Stimulated activated naive CD8-positive, alpha-beta T cell treated with anti-CD3 and anti-CD28 coated beads, Interleukin-15, Interleukin-2, amounts not matched to agents 100 ng/mL and 50 ng/mL, for 24 hours (primary cell): ENCODE measurements around the gene AATK.
"Not testable (repeated sequence)": the region's sequence is repeated elsewhere in the genome, so short reads cannot be mapped to it uniquely, and the experiment has no call there.

Source experiments
- H3K27ac Mint-ChIP-seq: one replicate; pipeline ENCODE4 v1.8.0; 2021; ENCODE audit warnings: mild to moderate bottlenecking, mixed read lengths
- H3K27me3 Mint-ChIP-seq: one replicate; pipeline ENCODE4 v1.8.0; 2021; ENCODE audit warnings: mixed read lengths
- H3K36me3 Mint-ChIP-seq: one replicate; pipeline ENCODE4 v1.8.0; 2021; ENCODE audit warnings: low read depth, mixed read lengths
- H3K4me1 Mint-ChIP-seq: one replicate; pipeline ENCODE4 v1.8.0; 2021; ENCODE audit warnings: low read depth, mixed read lengths
- H3K4me3 Mint-ChIP-seq: one replicate; pipeline ENCODE4 v1.8.0; 2021; ENCODE audit warnings: mild to moderate bottlenecking, mixed read lengths
- H3K9me3 Mint-ChIP-seq: one replicate; pipeline ENCODE4 v1.8.0; 2021; ENCODE audit warnings: mixed read lengths

AATK gene

DNA sequence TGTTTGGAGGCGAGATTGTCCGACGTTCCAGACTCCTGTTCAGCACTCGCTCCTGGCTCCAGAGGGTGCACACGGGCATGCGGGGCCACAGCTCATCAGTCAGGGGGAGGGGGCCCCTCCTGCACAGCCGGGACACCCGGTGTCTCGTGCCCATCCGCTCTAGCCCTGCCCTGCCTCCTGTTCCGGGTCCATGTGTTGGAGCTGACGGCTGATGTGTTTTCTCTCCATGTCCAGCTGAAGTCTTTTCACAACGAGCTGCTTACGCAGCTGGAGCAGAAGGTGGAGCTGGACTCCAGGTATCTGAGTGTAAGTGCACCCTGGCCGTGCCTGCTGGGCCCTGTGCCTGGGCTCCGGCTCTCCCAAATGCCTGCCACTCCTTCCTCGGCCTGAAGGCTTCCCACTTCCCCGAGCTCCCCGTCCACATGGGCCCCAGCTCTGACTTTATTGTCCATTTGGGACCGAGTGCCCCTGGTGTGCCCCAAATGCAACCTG, 80.6 kb downstream of the AATK start:
- H3K4me3 Mint-ChIP-seq: no peak overlapping the region
- H3K9me3 Mint-ChIP-seq: no peaks in the 10 kb centered on the region
- no peaks in the 10 kb centered on the region for H3K36me3 Mint-ChIP-seq
- no peaks in the 10 kb centered on the region for H3K27me3 Mint-ChIP-seq
- H3K27ac Mint-ChIP-seq: no peak overlapping the region
- H3K4me1 Mint-ChIP-seq: no peaks in the 10 kb centered on the region

DNA sequence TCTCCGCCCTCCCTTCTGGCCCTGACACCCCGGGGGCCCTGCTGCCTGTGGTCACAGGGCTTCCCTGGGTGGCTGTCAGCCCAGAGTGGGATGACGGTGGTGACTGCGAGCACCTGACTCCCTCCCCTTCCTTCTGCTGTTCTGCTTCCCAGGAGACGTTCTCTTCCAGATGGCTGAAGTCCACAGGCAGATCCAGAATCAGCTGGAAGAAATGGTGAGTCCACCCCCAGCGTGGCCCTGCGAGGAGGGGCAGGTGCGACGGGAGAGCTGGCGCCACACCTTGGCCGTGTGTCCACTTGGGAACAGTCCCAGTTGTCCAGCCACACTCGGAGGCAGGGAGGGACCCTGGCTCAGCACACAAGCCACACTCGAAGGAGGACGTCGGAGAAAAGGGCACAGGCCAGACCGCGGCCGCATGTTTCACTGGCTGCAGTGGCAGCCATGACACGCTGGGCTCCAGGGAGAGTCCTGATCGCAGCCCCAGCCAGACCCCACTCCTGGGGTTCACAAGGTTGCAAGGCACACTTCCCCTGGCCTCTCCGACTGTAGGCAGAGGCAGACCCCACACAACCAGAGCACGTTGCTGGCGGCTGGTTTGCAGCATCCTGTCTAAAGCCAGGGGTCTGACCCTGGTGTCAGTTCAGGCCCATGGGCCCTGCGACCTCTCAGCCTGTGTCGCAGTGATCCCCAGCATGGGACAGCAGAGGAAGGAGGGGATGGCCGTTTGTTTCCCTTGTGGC, 81.2 kb downstream of the AATK start:
- Mint-ChIP-seq H3K9me3 (no peaks in the 10 kb centered on the region), H3K4me1 (no peaks in the 10 kb centered on the region), H3K36me3 (no peaks in the 10 kb centered on the region), H3K27me3 (no peaks in the 10 kb centered on the region), H3K4me3 (no peak overlapping the region), H3K27ac (no peak overlapping the region)

DNA sequence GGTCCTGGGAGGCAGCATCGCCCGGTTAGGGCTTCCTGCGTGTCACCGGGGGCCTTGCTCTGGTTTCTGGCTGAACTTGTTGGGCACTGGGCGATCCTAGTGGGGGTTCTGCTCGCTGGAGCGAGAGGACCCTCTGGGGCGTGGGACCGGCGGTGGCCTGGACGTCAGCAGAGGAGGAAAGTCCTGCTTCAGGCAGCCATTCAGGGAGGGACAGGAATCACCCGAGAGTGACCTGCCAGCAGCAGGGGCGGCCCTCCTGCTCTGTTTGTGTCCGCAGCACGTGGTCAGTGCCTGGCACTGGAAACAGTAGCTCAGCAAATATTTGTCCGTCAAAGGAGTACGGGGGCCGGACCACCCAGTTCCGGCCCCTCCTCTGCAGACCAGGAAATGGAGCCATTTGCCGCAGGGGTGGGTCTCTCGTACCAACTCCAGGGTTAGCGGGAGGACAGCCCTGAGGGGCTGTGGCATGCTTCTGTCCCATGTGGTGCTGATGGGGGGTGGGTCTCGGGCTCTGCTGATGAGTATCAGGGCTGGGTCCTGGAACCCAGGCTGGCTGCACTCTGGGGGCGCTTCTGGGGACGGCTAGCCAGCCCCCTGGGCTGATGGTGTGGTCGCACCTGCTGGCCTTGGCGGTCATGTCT, 82.8 kb downstream of the AATK start:
- H3K4me3 Mint-ChIP-seq: no peak overlapping the region
- H3K4me1 Mint-ChIP-seq: no peaks in the 10 kb centered on the region
- H3K27ac Mint-ChIP-seq: no peak overlapping the region
- no peaks in the 10 kb centered on the region for H3K36me3 Mint-ChIP-seq
- H3K9me3 Mint-ChIP-seq: no peaks in the 10 kb centered on the region
- no peaks in the 10 kb centered on the region for H3K27me3 Mint-ChIP-seq

DNA sequence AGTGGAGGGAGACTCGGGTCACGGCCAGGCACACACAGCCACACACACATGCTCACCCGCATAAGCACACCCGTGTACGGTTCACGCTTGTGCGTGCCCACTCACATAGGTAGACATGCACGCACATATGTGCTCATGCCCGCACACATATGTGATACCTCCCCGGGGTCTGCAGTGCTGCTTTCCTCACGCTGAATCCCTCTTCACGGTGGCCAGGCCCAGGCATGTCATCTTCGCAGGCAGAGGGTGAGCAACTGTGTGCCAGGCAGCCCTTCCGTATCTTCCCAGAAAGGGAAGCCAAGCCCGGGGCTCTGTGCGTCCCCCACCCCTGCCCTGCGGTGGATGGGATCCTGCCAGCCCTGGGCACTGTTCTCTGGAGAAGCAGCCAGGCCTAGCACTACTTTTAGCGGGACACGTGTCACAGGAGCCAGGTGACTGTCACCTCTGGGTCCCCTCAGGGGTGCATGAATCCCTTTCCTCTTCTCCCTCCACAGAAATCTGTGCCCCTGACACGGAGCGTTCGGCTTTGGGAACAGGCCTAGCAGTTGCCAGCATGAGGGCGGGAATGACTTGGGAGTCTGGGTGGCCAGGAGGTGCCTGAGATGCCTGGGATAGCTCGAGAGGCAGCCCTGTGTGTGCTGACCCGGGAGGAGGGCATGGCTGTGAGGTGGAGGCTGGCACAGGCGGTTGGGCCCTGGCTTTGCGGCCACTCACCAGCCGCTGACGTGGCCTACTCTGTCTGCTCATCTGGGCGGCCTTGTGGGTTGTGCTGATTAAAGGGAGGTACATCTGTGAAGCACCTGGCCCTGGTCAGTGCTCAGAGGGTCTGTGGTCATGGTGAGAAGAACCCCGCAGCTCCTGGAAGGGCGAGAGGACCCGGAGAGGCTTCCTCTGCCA, 83.6 kb downstream of the AATK start:
- H3K4me3 Mint-ChIP-seq: no peak overlapping the region
- H3K4me1 Mint-ChIP-seq: no peaks in the 10 kb centered on the region
- no peaks in the 10 kb centered on the region for H3K27me3 Mint-ChIP-seq
- no peaks in the 10 kb centered on the region for H3K9me3 Mint-ChIP-seq
- no peak overlapping the region for H3K27ac Mint-ChIP-seq
- H3K36me3 Mint-ChIP-seq: no peaks in the 10 kb centered on the region

DNA sequence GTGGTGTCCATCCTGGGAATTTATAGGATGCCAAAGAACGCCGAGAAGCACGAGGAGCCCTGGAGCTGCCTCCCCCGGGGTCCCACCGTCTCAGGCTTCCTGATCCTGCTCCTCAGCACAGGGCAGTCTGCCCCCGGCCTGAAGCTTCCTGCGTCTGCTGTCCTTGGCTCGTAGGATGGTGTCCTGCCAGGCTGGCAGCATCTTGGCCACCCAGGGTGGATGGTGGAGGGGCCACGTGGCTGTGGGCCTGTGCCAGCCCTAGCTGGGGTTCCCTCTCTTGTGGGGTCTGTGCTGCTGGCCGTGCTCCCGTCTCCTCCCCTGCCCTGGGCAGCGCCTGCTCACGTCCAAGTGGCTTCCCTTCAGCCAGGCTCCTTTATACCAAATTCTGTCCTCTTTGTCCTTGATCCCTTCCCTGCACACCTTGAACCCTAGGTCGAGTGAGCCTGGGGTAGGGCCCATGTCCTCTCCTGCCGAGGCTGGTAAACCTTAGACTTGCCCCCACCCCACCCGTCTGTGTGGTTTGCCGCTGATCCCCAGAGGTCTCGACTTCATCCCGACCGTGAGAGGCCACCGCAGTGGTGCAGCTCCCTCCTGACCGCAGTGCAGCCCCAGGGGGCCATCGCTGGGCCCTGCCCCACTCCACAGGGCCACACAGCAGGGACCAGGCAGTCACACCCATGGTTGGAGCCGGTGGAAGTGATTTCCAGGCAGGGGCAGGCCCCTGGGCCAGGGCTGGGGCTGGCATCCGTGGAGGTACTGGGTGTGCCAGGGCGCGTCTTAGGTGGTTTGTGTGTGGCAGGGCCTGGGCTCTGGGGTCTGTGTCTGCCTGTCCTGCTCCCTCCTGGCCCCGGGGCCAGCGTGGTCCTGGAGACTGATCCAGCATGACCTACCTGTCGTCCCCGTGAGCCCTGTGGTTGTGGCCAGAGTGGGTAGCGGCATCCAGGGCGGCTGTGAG, 84.5 kb downstream of the AATK start:
- Mint-ChIP-seq H3K27ac (no peak overlapping the region), H3K4me1 (no peaks in the 10 kb centered on the region), H3K9me3 (no peaks in the 10 kb centered on the region), H3K36me3 (no peaks in the 10 kb centered on the region), H3K4me3 (no peak overlapping the region), H3K27me3 (no peaks in the 10 kb centered on the region)

DNA sequence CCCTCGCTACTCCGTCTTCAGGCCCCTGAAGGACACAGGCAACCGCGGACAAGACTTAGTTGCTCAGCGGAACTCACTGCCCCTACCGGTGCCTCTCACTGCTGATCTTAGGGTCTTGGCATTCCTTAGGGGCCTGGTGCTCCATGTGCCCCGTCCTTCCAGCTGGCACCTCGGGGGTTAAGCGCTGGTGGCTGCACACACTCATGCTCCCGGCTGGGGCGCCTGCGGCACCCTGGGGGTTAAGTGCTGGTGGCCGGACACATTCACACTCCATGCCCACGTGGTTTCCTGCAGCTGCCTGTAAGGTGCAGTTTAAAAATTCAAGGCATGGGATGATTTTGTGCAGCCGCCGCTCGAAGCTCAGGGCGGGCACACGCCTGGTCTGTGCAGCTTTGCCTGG, 86.0 kb downstream of the AATK start:
- no peaks in the 10 kb centered on the region for H3K4me1 Mint-ChIP-seq
- H3K27me3 Mint-ChIP-seq: no peaks in the 10 kb centered on the region
- H3K27ac Mint-ChIP-seq: no peak overlapping the region
- H3K36me3 Mint-ChIP-seq: no peaks in the 10 kb centered on the region
- no peak overlapping the region for H3K4me3 Mint-ChIP-seq
- no peaks in the 10 kb centered on the region for H3K9me3 Mint-ChIP-seq

DNA sequence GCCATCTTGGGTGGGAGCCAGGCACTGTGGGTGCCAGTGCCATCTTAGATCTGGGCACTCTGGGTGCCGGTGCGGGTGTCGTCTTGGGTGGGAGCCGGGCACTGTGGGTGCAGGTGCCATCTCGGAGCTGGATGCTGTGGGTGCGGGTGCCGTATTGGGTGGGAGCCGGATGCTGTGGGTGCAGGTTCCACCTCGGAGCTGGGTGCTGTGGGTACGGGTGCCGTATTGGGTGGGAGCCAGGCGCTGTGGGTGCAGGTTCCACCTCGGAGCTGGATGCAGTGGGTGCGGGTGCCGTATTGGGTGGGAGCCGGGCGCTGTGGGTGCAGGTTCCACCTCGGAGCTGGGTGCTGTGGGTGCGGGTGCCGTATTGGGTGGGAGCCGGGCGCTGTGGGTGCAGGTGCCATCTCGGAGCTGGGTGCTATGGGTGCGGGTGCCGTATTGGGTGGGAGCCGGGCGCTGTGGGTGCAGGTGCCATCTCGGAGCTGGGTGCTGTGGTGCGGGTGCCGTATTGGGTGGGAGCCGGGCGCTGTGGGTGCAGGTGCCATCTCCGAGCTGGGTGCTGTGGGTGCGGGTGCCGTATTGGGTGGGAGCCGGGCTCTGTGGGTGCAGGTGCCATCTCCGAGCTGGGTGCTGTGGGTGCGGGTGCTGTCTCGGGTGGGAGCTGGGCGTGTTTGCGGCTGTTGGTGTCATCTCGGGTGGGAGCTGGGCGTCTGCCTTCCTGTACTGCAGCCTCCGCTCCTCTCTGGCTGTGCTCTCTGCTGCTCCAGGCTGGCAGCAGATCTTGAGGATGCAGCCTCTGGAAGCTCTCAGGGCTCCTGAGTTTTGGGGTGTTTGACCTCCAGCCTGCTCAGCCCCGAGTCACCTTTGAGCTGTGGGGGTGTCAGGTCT, 87.8 kb downstream of the AATK start:
- H3K36me3 Mint-ChIP-seq, H3K4me1 Mint-ChIP-seq, H3K4me3 Mint-ChIP-seq, H3K27ac Mint-ChIP-seq, H3K9me3 Mint-ChIP-seq, H3K27me3 Mint-ChIP-seq: not testable (repeated sequence)

DNA sequence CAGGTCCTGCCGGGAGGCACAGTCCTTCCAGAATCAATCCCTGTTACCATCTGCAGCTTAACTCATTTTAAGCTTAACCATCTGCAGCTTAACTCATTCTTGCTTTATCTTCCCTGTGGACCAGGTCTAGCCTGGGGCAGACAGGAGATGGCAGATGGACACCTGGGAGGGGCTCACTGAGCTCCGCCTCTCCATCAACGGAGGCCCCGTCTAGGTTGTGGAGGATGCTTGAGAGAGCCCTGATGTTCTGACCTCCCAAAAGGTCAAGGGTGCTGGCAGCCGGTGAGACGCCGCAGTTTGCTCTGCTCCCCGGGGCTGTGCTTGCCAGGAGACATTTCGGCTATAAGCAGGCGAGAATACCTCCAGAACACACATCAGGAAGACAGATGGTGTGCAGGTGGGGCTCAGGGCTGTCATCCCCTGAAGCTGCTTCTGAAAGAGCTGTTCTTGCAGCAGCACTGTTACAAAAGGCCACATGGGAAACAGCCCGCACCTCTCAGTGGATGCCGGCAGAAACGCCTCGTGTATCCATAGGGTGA, 89.8 kb downstream of the AATK start:
- Mint-ChIP-seq H3K27me3 (no peaks in the 10 kb centered on the region), H3K9me3 (no peaks in the 10 kb centered on the region), H3K36me3 (no peaks in the 10 kb centered on the region), H3K4me3 (no peak overlapping the region), H3K4me1 (no peaks in the 10 kb centered on the region), H3K27ac (no peak overlapping the region)

DNA sequence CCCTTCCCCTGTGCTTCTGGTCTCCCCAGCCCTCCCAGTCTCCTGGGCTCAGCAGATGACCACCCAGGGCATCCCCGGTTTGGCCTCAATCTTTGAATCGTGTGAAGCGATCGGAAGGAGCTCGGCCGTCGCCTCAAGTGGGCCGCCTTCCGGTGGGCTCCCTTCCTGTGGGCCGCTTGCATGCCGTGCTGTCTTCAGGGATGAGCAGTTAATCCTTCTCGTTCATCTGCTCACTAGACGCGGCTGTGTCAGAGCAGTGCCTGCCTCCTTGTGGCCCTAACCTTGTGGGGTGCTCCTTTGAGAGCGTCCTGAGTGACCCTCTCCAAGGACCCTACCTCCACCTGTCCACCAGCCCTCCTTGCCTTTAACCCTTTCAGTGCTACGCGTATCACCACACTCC, 90.7 kb downstream of the AATK start:
- Mint-ChIP-seq H3K36me3 (no peaks in the 10 kb centered on the region), H3K4me1 (no peaks in the 10 kb centered on the region), H3K4me3 (no peak overlapping the region), H3K27me3 (no peaks in the 10 kb centered on the region), H3K9me3 (no peaks in the 10 kb centered on the region), H3K27ac (no peak overlapping the region)

DNA sequence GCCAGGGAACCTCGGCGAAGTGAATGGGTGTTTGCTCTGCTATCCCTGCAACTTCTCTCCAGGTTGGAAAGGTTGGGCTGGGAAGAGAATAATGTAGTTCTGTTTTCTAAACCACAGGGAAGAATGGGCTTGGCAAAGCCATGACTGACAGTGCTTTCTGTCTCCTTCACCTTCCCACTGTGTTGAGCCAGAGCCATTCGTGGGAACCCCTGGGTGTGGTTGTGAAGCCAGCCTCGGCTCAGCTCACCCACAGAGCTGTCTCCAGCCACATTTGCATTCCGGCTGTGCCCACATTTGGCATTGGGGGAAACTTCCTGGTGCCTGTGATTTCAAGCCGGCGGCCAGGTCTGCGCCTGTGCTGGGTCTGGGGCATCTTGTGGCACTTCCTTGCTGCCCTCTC, 91.1 kb downstream of the AATK start:
- Mint-ChIP-seq H3K4me1 (no peaks in the 10 kb centered on the region), H3K27ac (no peak overlapping the region), H3K9me3 (no peaks in the 10 kb centered on the region), H3K27me3 (no peaks in the 10 kb centered on the region), H3K36me3 (no peaks in the 10 kb centered on the region), H3K4me3 (no peak overlapping the region)

DNA sequence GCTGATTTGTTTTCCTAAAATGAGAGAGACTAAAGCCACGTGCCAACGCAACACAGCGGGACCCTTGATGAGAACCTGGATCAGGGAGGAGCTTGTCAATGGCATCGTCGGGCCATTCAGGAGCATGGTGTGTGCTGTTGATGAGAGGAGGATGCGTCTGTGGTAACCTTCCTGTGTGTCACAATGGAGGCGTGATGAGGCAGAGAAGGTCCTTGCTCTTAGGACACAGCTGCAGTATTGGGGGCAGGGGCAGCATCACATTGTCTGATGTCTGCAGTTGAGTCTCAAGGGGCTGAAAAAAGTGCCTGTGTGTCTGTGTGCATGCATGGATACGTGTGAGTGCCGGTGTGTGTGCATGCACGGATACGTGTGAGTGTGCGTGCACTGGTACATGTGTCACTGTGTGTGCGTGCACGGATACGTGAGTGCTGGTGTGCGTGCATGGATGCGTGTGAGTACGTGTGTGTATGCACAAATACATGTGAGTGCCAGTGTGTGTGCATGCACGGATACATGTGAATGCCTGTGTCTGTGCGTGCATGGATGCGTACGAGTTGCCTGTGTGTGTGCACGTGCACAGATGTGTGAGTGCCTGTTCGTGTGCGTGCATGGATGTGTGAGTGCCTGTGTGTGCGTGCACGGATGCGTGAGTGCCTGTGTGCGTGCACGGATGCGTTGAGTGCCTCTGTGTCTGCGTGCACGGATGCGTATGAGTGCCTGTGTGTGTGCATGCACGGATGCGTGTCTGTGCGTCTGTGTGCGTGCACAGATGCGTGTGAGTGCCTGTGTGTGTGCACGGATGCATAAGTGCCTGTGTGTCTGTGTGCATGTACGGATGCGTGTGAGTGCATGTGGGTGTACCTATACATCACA, 91.8 kb downstream of the AATK start:
- Mint-ChIP-seq H3K4me1 (no peaks in the 10 kb centered on the region), H3K36me3 (no peaks in the 10 kb centered on the region), H3K4me3 (no peak overlapping the region), H3K27me3 (no peaks in the 10 kb centered on the region), H3K9me3 (no peaks in the 10 kb centered on the region), H3K27ac (no peak overlapping the region)

DNA sequence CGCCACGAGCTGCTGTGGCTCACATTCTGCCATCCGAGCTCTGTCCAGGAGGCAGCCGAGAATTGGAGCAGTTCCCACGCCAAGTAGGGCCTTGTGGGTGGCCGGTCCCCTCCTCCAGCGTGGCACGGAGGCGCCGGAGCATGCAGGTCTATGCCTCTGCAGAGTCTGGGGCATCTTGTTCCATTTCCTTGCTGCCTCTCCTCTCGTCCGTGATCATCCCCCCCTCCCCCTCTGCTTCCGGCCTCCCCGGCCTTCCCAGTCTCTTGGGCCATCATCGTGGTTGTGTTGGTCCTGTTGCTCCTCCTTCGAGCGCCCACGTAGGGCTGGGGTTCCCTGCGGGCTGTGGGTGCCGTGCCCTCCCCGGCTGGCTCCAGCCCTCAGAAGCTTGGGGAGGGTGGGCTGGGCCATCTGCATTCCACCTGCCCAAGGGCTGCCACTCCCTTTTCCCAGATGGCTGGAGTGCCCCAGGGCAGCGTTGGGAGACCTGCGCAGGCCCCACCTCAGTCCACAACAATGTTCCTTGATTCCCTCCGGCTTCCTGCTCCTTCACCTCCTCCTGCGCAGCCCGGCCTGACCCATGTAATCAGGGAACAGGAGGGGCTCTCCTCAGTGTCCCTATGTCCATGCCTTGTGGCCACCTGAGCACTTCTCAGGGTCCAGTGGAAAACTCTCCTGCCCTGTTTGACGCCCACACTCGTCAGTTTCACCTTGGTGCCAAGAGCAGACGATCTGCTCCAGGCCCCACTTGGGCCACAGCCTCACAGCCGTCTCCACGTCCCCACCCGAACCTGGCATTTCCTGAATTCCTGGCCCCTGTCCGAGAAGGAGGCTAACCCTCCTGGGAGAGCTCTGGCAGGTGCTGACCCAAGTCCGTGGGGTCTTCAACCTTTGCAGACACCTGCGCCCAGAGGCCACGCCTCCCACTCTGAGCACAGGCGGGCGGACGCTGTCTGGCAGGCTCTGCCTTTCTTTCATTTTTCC, 94.0 kb downstream of the AATK start:
- Mint-ChIP-seq H3K27ac (no peak overlapping the region), H3K9me3 (no peaks in the 10 kb centered on the region), H3K4me3 (no peak overlapping the region), H3K36me3 (no peaks in the 10 kb centered on the region), H3K4me1 (no peaks in the 10 kb centered on the region), H3K27me3 (no peaks in the 10 kb centered on the region)
